ENCODE data around the gene PRKCE. TPM values are rescaled to one million over a fixed set of nuclear protein-coding genes. Genes with fewer than 3 reads are reported as not detected.

Gene PRKCE
- total RNA-seq, 1 experiment from 2014 or later = 21.7 TPM

DNA sequence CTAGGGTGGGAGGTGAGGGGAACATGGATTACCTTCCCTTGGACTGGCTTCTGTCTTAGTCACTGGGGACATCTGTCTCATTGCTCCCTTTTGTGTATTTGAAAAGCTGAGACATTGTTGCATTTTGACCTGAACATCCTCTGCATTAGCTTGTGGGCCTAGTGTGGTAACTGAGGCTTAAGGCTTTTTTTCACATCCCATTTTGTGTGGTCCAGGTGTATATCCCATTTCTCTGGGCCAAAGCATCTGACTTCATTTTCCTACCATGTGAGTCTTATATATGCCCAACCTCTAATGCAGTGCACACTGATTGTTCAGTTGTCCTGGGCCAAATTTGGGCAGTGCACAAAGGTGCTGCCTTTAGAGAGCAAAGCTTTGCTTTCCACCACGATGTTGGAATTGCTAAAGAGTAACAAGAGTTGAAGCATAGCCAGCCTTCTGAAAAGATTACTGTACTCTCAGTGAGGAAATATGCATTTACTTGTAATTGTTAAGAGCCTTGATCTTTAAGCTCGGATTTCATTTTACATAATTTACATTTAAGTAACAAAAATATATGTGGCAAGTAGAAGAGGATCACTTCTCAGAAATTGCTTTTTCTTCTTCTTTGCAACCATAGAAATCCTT, 13.3 kb downstream of the PRKCE start:
- Histone ChIP-seq H3F3A (ENCODE audit: insufficient read depth, low read depth) (no peaks in the 10 kb centered on the region; the same call in 1 of the 2 replicates), H3K27ac (no peak overlapping the region), H3K4me1 (replicated peaks; ENCODE audit: insufficient read depth) (no peaks in the 10 kb centered on the region; the same call in 1 of the 2 replicates), H3K4me3 (no peak overlapping the region), H3K79me2 (ENCODE audit: low read depth) (peaks cover 77% of the 10 kb centered on the region), H2AFZ (no peak overlapping the region), H3K27me3 (ENCODE audit: insufficient read depth, low read depth) (no peaks in the 10 kb centered on the region), H3K36me3 (ENCODE audit: low read depth) (no peaks in the 10 kb centered on the region), H3K4me2 (no peak overlapping the region), H3K9me2 (ENCODE audit: insufficient read depth) (no peaks in the 10 kb centered on the region), H3K9me3 (ENCODE audit: insufficient read depth, low read depth) (no peaks in the 10 kb centered on the region), H4K20me1 (ENCODE audit: insufficient read depth) (no peaks in the 10 kb centered on the region; the same call in 1 of the 2 replicates)
- ChIA-PET POLR2A (ENCODE audit: unreplicated experiment) (no interaction called here), CTCF (interaction anchor here (0.6 kb wide), 1 partner anchor 1230 kb away, joined by 3 read pairs; no protein-coding TSS in a partner anchor)
- TF ChIP-seq EZH2 (IDR thresholded peaks at IDR 0.05; ENCODE audit: low read depth) (no peak), CTCF (conservative IDR thresholded peaks at IDR 0.05) (no peak)
- intact Hi-C loops (cut with micrococcal nuclease; ENCODE audit: unreplicated experiment) = no loop called here
- no peak for DNase-seq
- BruUV-seq (replicated peaks) = no TSS peak

DNA sequence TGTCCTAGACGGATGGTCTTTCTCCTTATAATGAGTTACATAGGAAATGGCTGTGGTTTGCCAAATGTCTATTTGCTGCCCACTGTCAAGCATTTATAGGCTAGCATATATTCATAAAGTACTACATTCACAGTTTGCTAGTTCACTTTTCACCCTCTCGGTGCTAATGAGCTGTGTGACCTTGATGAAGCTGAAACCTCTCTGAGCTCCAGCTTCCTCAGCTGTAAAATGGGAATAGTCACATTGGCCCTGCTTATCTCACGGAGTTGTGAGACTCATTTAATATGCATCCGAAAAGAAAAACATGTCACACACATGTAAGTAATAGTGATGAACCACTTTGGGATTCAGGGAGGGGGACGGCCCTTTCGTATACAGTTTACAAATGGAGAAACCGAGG, 17.0 kb downstream of the PRKCE start:
- CTCF ChIA-PET = no interaction called here
- no peaks in the 10 kb centered on the region for H3K27me3 ChIP-seq (ENCODE audit: insufficient read depth, low read depth)
- H3F3A ChIP-seq (ENCODE audit: insufficient read depth, low read depth) = peaks cover 11% of the 10 kb centered on the region; the same call in 1 of the 2 replicates
- H3K36me3 ChIP-seq (ENCODE audit: low read depth) = no peaks in the 10 kb centered on the region
- H3K4me3 ChIP-seq = no peak overlapping the region
- no peaks in the 10 kb centered on the region; the same call in 1 of the 2 replicates for H4K20me1 ChIP-seq (ENCODE audit: insufficient read depth)
- no TSS peak for BruUV-seq (replicated peaks)
- H3K4me2 ChIP-seq = no peak overlapping the region
- H3K27ac ChIP-seq = no peak overlapping the region
- H3K79me2 ChIP-seq (ENCODE audit: low read depth) = peaks cover 87% of the 10 kb centered on the region
- no peaks in the 10 kb centered on the region for H3K9me3 ChIP-seq (ENCODE audit: insufficient read depth, low read depth)
- POLR2A ChIA-PET (ENCODE audit: unreplicated experiment) = no interaction called here
- DNase-seq = no peak
- H3K4me1 ChIP-seq (replicated peaks; ENCODE audit: insufficient read depth) = peaks cover 30% of the 10 kb centered on the region
- no peaks in the 10 kb centered on the region for H3K9me2 ChIP-seq (ENCODE audit: insufficient read depth)
- intact Hi-C loops (cut with micrococcal nuclease; ENCODE audit: unreplicated experiment) = no loop called here
- H2AFZ ChIP-seq = no peak overlapping the region
- TF ChIP-seq EZH2 (IDR thresholded peaks at IDR 0.05; ENCODE audit: low read depth) = no peak
- no peak for TF ChIP-seq CTCF (conservative IDR thresholded peaks at IDR 0.05)

- Histone ChIP-seq H3K4me3 (no peak overlapping the region), H2AFZ (no peak overlapping the region), H3K36me3 (ENCODE audit: low read depth) (no peaks in the 10 kb centered on the region), H3K4me1 (replicated peaks; ENCODE audit: insufficient read depth) (peaks cover 36% of the 10 kb centered on the region), H3K27me3 (ENCODE audit: insufficient read depth, low read depth) (no peaks in the 10 kb centered on the region), H3K79me2 (ENCODE audit: low read depth) (peaks cover 89% of the 10 kb centered on the region), H3K4me2 (no peak overlapping the region), H3K9me3 (ENCODE audit: insufficient read depth, low read depth) (no peaks in the 10 kb centered on the region), H3F3A (ENCODE audit: insufficient read depth, low read depth) (peaks cover 17% of the 10 kb centered on the region), H3K27ac (no peak overlapping the region), H4K20me1 (ENCODE audit: insufficient read depth) (no peaks in the 10 kb centered on the region; the same call in 1 of the 2 replicates), H3K9me2 (ENCODE audit: insufficient read depth) (no peaks in the 10 kb centered on the region)
- intact Hi-C loops (cut with micrococcal nuclease; ENCODE audit: unreplicated experiment) = no loop called here
- BruUV-seq (replicated peaks) = no TSS peak
- ChIA-PET POLR2A (ENCODE audit: unreplicated experiment) (no interaction called here), CTCF (no interaction called here)
- TF ChIP-seq CTCF (conservative IDR thresholded peaks at IDR 0.05) (no peak), EZH2 (IDR thresholded peaks at IDR 0.05; ENCODE audit: low read depth) (no peak)
- DNase-seq = no peak
Observed at GRCh38 chr2:45669032-45669486, 17.6 kb downstream of the PRKCE start.
